ENCODE results near the gene TRABD2B. TPM values are rescaled to one million over a fixed set of nuclear protein-coding genes. Genes with fewer than 3 reads are reported as not detected.

Gene TRABD2B
- total and polyA plus RNA-seq, 7 donors: 0.08 to 0.76 (median 0.42) TPM

DNA sequence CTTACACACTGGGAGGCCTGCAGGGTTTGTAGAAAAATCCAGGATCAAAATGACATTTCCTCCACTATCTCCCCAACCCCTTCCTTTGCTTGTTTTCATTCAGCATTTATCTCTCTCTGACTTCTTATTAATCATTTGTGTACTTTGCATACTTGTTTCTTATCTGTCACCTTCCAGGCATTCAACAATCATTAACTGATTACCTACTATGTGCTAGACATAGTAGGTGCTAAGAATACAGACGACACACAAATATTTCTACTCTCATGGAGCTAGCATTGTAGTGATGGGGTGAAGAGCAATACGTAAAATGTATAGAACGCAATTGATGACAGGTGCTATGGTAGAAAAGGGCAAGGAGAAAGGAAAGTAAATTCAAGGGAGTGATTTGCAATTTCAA is 20.9 kb downstream of the TRABD2B start:
- ATAC-seq (no peak), DNase-seq (no peak)
- no peaks in the 10 kb centered on the region for H3K4me1 ChIP-seq
- no peaks in the 10 kb centered on the region for H3K36me3 ChIP-seq (ENCODE audit: insufficient read depth in 1 of 2, low read depth in 1 of 2)
- no peak for TF ChIP-seq CTCF (IDR thresholded peaks at IDR 0.05)
- 74 to 97% (median 77%) methylated on average over 3 of the region's 3 CpGs for WGBS, 3 donors
- no peak overlapping the region for H3K4me3 ChIP-seq
- no peak overlapping the region for H3K27ac ChIP-seq
- H3K9me3 ChIP-seq: no peaks in the 10 kb centered on the region
- no peaks in the 10 kb centered on the region for H3K27me3 ChIP-seq (ENCODE audit: insufficient read depth in 3 of 3, low read length in 2 of 3)
- intact Hi-C loops (cut with DNase I): no loop called here

DNA sequence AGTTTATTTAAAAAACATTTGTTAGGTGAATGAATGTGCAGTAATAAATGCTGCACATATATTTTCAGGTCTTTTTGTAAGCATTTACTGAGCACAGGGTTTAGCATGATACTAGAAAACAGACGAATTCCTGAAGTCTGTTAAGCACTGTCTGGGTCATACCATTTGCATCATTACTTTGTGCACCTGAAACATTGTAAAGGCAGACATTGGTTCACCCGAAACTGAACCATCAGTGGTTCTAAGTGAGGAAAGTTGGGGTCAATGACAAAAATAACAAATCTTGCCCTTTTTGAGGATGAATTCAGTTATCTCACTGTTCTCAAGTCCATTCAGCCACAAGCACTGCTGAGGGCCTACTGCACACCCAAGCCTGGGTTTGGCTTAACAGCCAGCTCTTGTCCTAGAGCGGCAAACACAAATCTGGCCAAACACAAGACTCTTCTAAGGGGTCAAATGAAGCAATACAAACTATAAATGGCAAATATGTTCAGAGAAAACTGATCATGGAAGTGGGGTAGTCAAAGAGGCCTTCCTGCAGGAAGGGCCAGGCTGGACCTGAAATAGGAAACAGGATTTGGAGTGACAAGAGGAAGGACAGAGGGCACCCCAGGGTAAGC is 21.8 kb downstream of the TRABD2B start:
- no peak for ATAC-seq
- Histone ChIP-seq H3K27ac (no peak overlapping the region), H3K36me3 (ENCODE audit: insufficient read depth in 1 of 2, low read depth in 1 of 2) (no peaks in the 10 kb centered on the region), H3K4me1 (no peaks in the 10 kb centered on the region), H3K27me3 (ENCODE audit: insufficient read depth in 3 of 3, low read length in 2 of 3) (no peaks in the 10 kb centered on the region), H3K4me3 (no peak overlapping the region), H3K9me3 (no peaks in the 10 kb centered on the region)
- TF ChIP-seq CTCF (IDR thresholded peaks at IDR 0.05): no peak
- 72 to 84% (median 76%) methylated on average over 3 of the region's 3 CpGs for WGBS, 3 donors
- DNase-seq: no peak
- intact Hi-C loops (cut with DNase I): no loop called here

GRCh38 chr1:47972864-47973432 is 24.2 kb downstream of the TRABD2B start:
- no peak for TF ChIP-seq CTCF (IDR thresholded peaks at IDR 0.05)
- Histone ChIP-seq H3K36me3 (ENCODE audit: insufficient read depth in 1 of 2, low read depth in 1 of 2) (no peaks in the 10 kb centered on the region), H3K9me3 (no peaks in the 10 kb centered on the region), H3K4me1 (no peaks in the 10 kb centered on the region), H3K4me3 (no peak overlapping the region), H3K27me3 (ENCODE audit: insufficient read depth in 3 of 3, low read length in 2 of 3) (no peaks in the 10 kb centered on the region), H3K27ac (no peak overlapping the region)
- intact Hi-C loops (cut with DNase I): no loop called here
- no peak for ATAC-seq
- DNase-seq: no peak
- 77 to 82% (median 78%) methylated on average over 4 of the region's 4 CpGs for WGBS, 3 donors

DNA sequence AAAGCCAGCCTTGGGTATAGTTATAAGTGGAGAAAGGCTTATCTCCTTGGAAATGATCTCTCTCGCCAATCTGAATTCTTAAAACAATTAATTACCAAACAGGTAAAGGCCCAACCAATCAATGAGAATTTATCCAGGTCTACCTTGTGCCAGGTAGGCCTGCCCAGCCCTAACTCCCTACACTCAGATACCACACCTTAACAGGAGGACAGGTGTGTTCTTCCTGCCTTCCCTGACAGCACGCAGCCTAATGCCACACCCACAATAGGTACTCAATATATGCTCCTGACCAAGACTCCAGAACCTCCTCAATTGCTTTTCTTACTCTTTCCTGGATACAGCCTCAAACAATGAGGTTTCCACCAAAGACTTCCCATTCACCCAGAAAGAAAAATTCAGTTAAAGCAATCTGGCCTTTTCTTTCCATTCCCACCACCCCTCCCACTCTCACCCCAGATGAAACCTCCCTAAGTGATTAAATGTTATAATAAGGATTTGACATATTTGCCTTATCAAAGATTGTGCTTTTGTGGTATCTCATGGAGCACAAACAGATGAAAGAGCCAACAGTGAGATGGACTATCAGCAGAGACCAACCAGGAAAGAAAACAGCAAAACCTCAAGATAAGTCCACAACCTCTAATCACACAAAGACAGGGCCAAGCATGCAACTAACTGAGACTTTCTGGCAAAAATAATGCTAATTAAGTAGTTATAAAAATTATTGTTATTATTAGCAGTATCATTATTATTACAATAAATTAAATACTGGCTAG is 25.6 kb downstream of the TRABD2B start:
- no peak for DNase-seq
- intact Hi-C loops (cut with DNase I): no loop called here
- WGBS, 3 donors: 87 to 90% (median 89%) methylated on average over 2 of the region's 2 CpGs
- Histone ChIP-seq H3K27me3 (ENCODE audit: insufficient read depth in 3 of 3, low read length in 2 of 3) (no peaks in the 10 kb centered on the region), H3K9me3 (no peaks in the 10 kb centered on the region), H3K36me3 (ENCODE audit: insufficient read depth in 1 of 2, low read depth in 1 of 2) (no peaks in the 10 kb centered on the region), H3K4me1 (no peaks in the 10 kb centered on the region), H3K27ac (no peak overlapping the region), H3K4me3 (no peak overlapping the region)
- ATAC-seq: no peak
- TF ChIP-seq CTCF (IDR thresholded peaks at IDR 0.05): no peak

Data from psoas muscle (tissue), 8 donors.